ENCODE data around the gene SLC26A9. TPM values are rescaled to one million over a fixed set of nuclear protein-coding genes. Genes with fewer than 3 reads are reported as not detected.
A peak's percentile ranks its signal among the peaks of the same experiment; 100 is the strongest.

The SLC26A9 gene
- total RNA-seq, 1 donor from 2014 or later: 2.5 TPM

- Mint-ChIP-seq H3K9me3 (no peaks in the 10 kb centered on the region), H3K4me1 (ENCODE audit: unreplicated experiment) (peaks cover 15% of the 10 kb centered on the region), H3K36me3 (no peaks in the 10 kb centered on the region), H3K4me3 (no peak overlapping the region), H3K27me3 (peaks cover 13% of the 10 kb centered on the region), H3K27ac (no peak overlapping the region)
- no peak for TF ChIP-seq CTCF (conservative IDR thresholded peaks at IDR 0.05)
- DNase-seq (ENCODE audit: extremely low spot score, unreplicated experiment): no peak
These were observed 17.0 kb downstream of the SLC26A9 start for GRCh38 chr1:205926213-205926612.

DNA sequence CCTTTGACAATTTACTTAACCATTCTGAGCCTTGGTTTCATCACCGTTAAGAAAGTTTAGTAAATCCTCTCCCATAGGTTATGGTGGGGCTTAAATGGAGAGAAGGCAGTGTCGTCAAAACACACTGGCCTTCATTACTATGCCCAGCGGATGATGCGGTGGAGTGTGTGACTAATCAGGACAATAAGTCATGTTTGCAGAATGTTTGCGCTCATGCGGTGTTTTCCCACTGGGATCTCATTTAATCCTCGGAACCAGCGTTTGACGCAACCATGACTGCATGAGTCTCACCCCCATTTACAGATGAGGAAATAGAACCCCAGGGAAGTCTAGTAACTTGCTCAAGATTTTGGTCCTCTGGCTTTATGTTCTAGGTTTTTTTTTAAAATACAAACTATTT, 17.5 kb downstream of the SLC26A9 start:
- no peak overlapping the region for H3K4me3 Mint-ChIP-seq
- peaks cover 15% of the 10 kb centered on the region for H3K4me1 Mint-ChIP-seq (ENCODE audit: unreplicated experiment)
- no peak for TF ChIP-seq CTCF (conservative IDR thresholded peaks at IDR 0.05)
- no peaks in the 10 kb centered on the region for H3K36me3 Mint-ChIP-seq
- DNase-seq (ENCODE audit: extremely low spot score, unreplicated experiment): no peak
- H3K27ac Mint-ChIP-seq: no peak overlapping the region
- H3K9me3 Mint-ChIP-seq: no peaks in the 10 kb centered on the region
- H3K27me3 Mint-ChIP-seq: peaks cover 9% of the 10 kb centered on the region

GRCh38 chr1:205924460-205924790, 18.8 kb downstream of the SLC26A9 start:
- Mint-ChIP-seq H3K27ac (no peak overlapping the region), H3K27me3 (peaks cover 8% of the 10 kb centered on the region), H3K4me1 (ENCODE audit: unreplicated experiment) (peaks cover 15% of the 10 kb centered on the region), H3K36me3 (no peaks in the 10 kb centered on the region), H3K9me3 (no peaks in the 10 kb centered on the region), H3K4me3 (no peak overlapping the region)
- DNase-seq (ENCODE audit: extremely low spot score, unreplicated experiment): no peak
- no peak for TF ChIP-seq CTCF (conservative IDR thresholded peaks at IDR 0.05)

- H3K4me1 Mint-ChIP-seq (ENCODE audit: unreplicated experiment): peaks cover 17% of the 10 kb centered on the region
- no peak overlapping the region for H3K27ac Mint-ChIP-seq
- no peaks in the 10 kb centered on the region for H3K9me3 Mint-ChIP-seq
- H3K36me3 Mint-ChIP-seq: no peaks in the 10 kb centered on the region
- no peak for DNase-seq (ENCODE audit: extremely low spot score, unreplicated experiment)
- TF ChIP-seq CTCF (conservative IDR thresholded peaks at IDR 0.05): no peak
- H3K4me3 Mint-ChIP-seq: no peak overlapping the region
- peaks cover 8% of the 10 kb centered on the region for H3K27me3 Mint-ChIP-seq
These were observed 19.4 kb downstream of the SLC26A9 start for GRCh38 chr1:205923651-205924459.

DNA sequence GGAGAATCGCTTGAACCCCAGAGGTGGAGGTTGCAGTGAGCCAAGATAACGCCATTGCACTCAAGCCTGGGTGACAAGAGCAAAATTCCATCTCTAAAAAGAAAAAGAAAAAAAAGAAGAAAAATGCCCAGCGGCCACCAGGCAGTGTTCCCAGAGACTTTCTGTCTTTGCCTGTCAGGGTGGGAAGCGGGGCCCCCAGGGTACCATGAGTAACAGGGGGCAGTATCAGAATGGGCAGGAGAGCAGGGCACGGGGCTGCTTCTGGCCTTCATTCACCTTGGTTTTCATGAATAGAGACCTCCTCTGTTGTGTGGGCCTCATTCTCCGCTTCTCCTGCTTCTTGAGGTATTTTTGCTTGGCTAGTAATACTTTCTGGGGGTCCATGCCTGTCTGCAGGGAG, 20.4 kb downstream of the SLC26A9 start:
- no peak overlapping the region for H3K4me3 Mint-ChIP-seq
- peak; percentile 18 for DNase-seq (ENCODE audit: extremely low spot score, unreplicated experiment)
- H3K27me3 Mint-ChIP-seq: peaks cover 4% of the 10 kb centered on the region
- no peak for TF ChIP-seq CTCF (conservative IDR thresholded peaks at IDR 0.05)
- no peaks in the 10 kb centered on the region for H3K36me3 Mint-ChIP-seq
- no peaks in the 10 kb centered on the region for H3K9me3 Mint-ChIP-seq
- no peak overlapping the region for H3K27ac Mint-ChIP-seq
- peaks cover 20% of the 10 kb centered on the region for H3K4me1 Mint-ChIP-seq (ENCODE audit: unreplicated experiment)
